DOHH2 (cell line): ENCODE measurements around the gene ANXA3.

Source experiments
- EZH2phosphoT487 ChIP-seq: fragments of 200-600 bp; sonication (generic); IDR thresholded peaks from 2 replicates; pipeline ENCODE4 v1.6.1; 2017; ENCODE audit warnings: borderline replicate concordance, mild to moderate bottlenecking, antibody characterized with exemption, low read length, moderate library complexity, mixed read lengths
- TF ChIP-seq, protein P1 (sequence below): fragments of 200-600 bp; sonication (generic); IDR thresholded peaks from one replicate; pipeline ENCODE4 v1.5.1; 2014; ENCODE audit warnings: antibody characterized with exemption, mild to moderate bottlenecking, low read depth, low read length; ENCODE audit not compliant: poor library complexity, severe bottlenecking

DNA sequence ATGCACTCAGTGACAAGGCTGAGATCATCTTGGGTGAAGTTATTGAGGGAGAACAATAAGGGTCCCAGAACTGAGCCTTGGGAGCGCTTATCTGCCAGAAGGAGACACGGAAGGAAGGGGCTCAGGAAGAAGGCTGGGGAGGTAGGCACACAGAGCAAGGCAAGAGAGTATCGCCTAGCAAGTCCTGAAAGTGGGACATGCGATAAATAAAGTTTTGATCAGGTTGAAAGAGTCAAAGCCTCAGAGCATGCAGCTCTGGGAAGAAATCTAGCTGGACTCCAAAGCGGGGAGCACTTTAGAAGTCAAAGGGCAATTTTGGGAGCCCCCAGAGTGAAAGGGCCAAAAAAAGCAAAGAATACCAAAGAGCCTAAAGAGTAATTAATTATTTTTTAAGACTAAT lies 17.7 kb upstream of the ANXA3 start:
- TF ChIP-seq, protein P1, sequence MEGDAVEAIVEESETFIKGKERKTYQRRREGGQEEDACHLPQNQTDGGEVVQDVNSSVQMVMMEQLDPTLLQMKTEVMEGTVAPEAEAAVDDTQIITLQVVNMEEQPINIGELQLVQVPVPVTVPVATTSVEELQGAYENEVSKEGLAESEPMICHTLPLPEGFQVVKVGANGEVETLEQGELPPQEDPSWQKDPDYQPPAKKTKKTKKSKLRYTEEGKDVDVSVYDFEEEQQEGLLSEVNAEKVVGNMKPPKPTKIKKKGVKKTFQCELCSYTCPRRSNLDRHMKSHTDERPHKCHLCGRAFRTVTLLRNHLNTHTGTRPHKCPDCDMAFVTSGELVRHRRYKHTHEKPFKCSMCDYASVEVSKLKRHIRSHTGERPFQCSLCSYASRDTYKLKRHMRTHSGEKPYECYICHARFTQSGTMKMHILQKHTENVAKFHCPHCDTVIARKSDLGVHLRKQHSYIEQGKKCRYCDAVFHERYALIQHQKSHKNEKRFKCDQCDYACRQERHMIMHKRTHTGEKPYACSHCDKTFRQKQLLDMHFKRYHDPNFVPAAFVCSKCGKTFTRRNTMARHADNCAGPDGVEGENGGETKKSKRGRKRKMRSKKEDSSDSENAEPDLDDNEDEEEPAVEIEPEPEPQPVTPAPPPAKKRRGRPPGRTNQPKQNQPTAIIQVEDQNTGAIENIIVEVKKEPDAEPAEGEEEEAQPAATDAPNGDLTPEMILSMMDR: no peak
- no peak for TF ChIP-seq EZH2phosphoT487
